ENCODE measurements around the gene DIP2A.

- no peak for TF ChIP-seq CTCF (IDR thresholded peaks at IDR 0.05)
- no peak for TF ChIP-seq POLR2A (IDR thresholded peaks at IDR 0.05)
- no peak for TF ChIP-seq POLR2AphosphoS5 (IDR thresholded peaks at IDR 0.05)
Measured at GRCh38 chr21:46567348-46567747, 108.7 kb downstream of the DIP2A start.

Measured in suprapubic skin (tissue), 4 donors.